Non-pigmented ciliary epithelial cell (primary cell): Measurements from ENCODE around the gene TMOD4.
A peak's percentile ranks its signal among the peaks of the same experiment; 100 is the strongest.
"Not testable (repeated sequence)": the region's sequence is repeated elsewhere in the genome, so short reads cannot be mapped to it uniquely, and the experiment has no call there.

Source experiments
- DNase-seq: peaks from one replicate; pipeline ENCODE4 v3.0.0-alpha.2; 2010; ENCODE audit warnings: low read depth

The TMOD4 gene

GRCh38 chr1:151175863-151176262 lies at the start of gene TMOD4:
Gene TMOD4 (minus strand): TSS chr1:151175981. CDS start chr1:151174875, 1,106 bp downstream.
- DNase-seq: no peak

- no peak for DNase-seq
Measured at GRCh38 chr1:151222130-151222529, 46.3 kb upstream of the TMOD4 start.

- no peak for DNase-seq
Measured at GRCh38 chr1:151221616-151222015, 45.8 kb upstream of the TMOD4 start.

- no peak for DNase-seq
Measured at GRCh38 chr1:151213560-151213959, 37.8 kb upstream of the TMOD4 start.

GRCh38 chr1:151211972-151212705 lies 36.4 kb upstream of the TMOD4 start:
- no peak for DNase-seq

- DNase-seq: no peak
Measured at GRCh38 chr1:151210830-151211229, 35.0 kb upstream of the TMOD4 start.

GRCh38 chr1:151205381-151205965 lies 29.7 kb upstream of the TMOD4 start:
- not testable (repeated sequence) for DNase-seq

GRCh38 chr1:151199873-151200581 lies 24.2 kb upstream of the TMOD4 start:
- peak; percentile 77 for DNase-seq

GRCh38 chr1:151198254-151199127 lies 22.7 kb upstream of the TMOD4 start, which contains the start of gene PIP5K1A:
Gene PIP5K1A (plus strand): TSS chr1:151198552. CDS start chr1:151198997, 445 bp downstream.
- DNase-seq: peak; percentile 91

- DNase-seq: no peak
Measured at GRCh38 chr1:151197863-151198253, 22.1 kb upstream of the TMOD4 start.

- no peak for DNase-seq
Measured at GRCh38 chr1:151196292-151196800, 20.6 kb upstream of the TMOD4 start.

GRCh38 chr1:151194894-151195594 lies 19.3 kb upstream of the TMOD4 start:
- DNase-seq: peak; percentile 67

- DNase-seq: no peak
Measured at GRCh38 chr1:151193856-151194255, 18.1 kb upstream of the TMOD4 start.

GRCh38 chr1:151193304-151193703 lies 17.5 kb upstream of the TMOD4 start:
- DNase-seq: no peak

- DNase-seq: no peak
Measured at GRCh38 chr1:151192047-151192446, 16.3 kb upstream of the TMOD4 start.

- DNase-seq: no peak
Measured at GRCh38 chr1:151189637-151190445, 14.1 kb upstream of the TMOD4 start, which contains the start of gene VPS72. Gene VPS72 (minus strand): TSS chr1:151190197. CDS start chr1:151190121, 76 bp downstream.

GRCh38 chr1:151188667-151189066 lies 12.9 kb upstream of the TMOD4 start:
- DNase-seq: not testable (repeated sequence)

GRCh38 chr1:151187205-151187604 lies 11.4 kb upstream of the TMOD4 start:
- no peak for DNase-seq

GRCh38 chr1:151184211-151184610 lies 8.4 kb upstream of the TMOD4 start:
- DNase-seq: no peak

GRCh38 chr1:151176514-151177045 lies 799 bp upstream of the TMOD4 start:
- no peak for DNase-seq
